Measurements from ENCODE around the gene EVI5.

The EVI5 gene

GRCh38 chr1:92465256-92465647, 319.7 kb downstream of the EVI5 start:
- DNase-seq (ENCODE audit: low read depth in 3 of 3, low spot score in 1 of 3), result no peak

GRCh38 chr1:92464588-92465255, 320.2 kb downstream of the EVI5 start:
- DNase-seq (ENCODE audit: low read depth in 3 of 3, low spot score in 1 of 3), result no peak

GRCh38 chr1:92461364-92462097, 323.4 kb downstream of the EVI5 start:
- no peak for DNase-seq (ENCODE audit: low read depth in 3 of 3, low spot score in 1 of 3)

GRCh38 chr1:92459871-92460320, 325.0 kb downstream of the EVI5 start:
- DNase-seq (ENCODE audit: low read depth in 3 of 3, low spot score in 1 of 3), result no peak
